ENCODE data around the gene KCTD1.

GRCh38 chr18:26551695-26552081 lies 3.3 kb upstream of the KCTD1 start:
- TF ChIP-seq CTCF (conservative IDR thresholded peaks at IDR 0.05; ENCODE audit: low read length) = no peak
- TF ChIP-seq EZH2phosphoT487 (IDR thresholded peaks at IDR 0.05; ENCODE audit: borderline replicate concordance) = no peak
